CD4-positive, alpha-beta T cell treated with Interleukin-10 for 1 hour (primary cell): ENCODE data around the gene TTLL12.

Source experiments
- DNase-seq: peaks from one replicate; pipeline ENCODE4 v3.0.0-alpha.2; 2020

Gene TTLL12

DNA sequence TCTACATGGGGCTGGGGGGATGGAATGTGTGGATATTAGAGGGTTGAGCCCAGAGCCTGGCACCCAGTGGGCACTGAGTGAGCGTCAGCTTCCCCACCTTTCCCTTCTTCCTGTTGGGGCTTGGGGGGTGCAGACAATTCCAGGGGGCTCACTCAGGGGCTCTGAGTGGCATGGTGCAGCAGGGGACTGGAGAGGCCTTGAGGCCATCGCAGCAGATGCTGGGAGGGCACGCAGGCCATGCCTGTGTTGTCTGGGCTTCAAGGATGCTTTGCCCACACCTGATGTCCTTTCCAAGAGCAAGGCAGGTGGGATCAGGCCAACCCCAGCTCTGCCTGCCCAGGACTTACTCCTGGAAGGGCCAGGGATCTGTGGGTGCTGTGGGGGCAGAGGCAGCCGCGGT is 11.2 kb upstream of the TTLL12 start:
- no peak for DNase-seq

DNA sequence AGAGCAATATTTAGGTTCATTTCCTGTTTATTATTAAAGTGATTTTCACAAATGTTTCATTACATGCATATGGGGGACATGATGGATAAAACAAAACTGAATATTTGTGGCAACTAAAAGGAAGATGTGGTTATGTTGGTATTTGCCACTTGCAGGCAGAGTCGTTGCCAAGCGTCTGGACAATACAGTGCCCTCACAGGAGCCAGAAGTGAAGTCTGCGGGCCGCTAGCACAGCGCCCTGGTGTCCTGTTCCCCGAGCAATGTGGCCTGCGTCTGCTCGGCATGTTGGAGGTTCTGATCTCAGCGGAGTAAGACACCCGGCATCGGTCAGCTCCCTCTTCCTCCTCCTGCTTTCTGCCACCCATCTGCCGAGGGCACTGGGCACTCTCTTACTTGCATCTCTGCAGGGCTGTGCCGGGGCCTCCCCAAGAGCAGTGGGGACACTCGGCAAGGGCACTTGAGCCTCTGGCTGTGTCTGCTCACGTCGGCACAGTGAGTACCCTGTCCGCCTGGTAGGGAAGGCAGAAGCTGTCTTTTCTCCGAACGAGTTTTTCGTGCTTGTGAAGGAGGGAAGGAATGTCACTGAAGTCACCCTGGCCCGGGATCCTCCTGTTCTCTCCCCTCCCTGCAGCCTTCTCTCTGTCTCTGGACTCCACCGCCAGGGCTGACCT is 10.5 kb upstream of the TTLL12 start:
- DNase-seq = no peak

DNA sequence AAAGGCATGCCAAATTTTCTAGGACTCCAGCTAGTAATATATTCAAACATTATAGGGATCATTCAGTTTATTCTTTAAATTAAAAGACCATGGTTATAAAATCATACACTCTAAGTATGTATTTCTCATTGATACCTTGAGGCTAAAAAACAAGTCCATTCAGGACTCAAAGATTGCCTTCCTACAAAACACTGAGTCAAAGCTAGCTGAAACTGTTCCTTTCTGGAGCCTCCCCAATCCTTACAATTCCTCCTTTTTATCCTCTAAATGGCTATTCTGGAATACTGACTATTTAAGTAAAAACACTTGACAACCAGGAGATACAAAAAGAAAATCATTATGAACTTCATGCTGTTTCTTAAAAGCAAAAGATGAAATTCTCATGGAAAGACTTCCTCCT is 4.9 kb upstream of the TTLL12 start:
- no peak for DNase-seq

DNA sequence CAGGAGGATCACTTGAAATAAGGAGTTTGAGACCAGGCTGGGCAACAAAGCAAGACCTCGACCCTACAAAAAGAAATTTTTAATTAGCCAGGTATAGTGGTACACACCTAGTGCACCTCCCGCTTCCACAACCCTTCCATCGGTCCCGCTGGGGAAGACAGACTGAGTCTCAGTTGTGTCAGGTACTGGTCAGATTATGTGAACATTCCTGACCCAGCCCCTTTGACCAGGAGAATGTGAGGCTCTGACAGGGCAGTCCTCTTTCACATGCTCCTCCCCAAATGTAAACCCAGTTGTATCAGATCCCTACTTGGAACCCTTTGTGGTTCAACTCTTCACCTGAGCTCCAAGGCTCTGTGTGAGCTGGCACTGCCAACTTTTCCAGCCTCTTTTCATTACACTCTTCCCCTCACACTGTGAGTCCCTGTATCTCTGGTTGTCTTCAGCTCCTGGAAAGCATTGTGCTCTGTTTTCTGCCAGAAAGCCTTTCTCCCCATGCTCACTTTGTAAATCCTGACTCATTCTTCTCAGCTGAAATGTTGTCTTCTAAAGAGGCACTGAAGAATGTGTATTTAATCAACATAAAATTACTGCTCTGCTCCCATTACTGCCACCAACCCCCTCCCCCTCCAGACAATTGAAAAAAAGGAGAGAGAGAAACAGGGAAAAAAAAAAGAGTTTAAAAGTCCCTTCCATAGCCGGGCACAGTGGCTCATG is 2.1 kb upstream of the TTLL12 start:
- DNase-seq = no peak

DNA sequence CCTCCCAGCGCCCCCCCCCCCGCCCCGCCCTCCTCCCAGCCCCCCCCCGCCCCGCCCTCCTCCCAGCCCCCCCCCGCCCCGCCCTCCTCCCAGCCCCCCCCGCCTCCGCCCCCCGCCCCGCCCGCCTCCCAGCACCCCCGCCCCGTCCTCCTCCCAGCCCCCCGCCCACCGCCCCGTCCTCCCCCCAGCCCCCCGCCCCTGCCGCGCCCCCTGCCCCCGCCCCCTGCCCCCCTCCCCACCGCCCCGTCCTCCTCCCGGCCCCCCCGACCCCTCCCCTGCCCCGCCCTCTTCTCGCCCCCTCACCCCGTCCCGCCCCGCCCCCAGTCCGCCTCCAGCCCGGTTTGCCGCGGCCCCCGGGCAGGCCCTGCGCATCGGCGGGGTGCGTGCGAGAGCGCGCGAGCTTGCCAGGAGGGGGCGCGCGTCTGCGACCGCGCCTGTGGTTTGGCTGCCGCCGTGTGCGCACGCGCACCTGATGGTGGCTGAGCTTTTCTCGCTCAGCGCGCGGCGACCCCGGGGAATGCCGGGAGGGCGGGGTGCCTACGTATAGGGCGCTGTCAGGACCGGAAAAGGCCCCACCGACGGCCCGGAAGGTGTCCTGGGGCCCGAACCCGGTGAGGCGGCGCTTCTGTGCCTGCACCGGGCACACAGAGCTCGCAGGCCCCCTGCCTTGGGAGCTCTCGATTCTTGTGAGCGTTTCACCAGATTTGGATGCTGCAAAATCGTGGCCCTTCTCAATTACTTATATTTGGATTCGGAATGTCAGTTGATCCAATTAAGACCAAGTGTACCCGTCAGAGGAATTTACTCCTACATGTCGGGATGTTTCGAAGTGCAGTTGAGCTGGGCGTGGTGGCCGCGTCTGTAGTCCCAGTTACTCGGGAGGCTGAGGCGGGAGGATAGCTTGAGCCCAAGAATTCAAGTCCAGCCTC is 501 bp upstream of the TTLL12 start:
- DNase-seq = peak; percentile 97

DNA sequence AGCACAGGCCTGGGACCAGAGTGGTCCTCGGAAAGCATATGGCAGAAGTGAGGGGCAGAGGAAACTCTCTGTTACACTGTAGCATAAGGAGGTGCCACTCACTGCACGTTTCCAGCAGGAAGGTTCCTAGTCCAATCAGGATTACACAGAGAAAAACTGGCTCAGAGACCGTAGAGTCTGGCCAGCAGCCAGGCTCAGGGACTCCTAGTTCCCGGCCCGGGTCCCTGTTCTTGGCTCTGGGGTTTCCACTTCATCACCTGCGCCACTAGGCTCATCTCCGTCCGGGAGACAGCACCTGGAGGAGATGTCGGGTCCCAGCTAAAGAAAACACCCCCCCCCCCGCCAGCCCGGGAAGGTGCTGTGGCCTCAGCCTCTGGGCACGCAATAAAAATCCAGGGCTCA is 1.1 kb downstream of the TTLL12 start:
- no peak for DNase-seq

DNA sequence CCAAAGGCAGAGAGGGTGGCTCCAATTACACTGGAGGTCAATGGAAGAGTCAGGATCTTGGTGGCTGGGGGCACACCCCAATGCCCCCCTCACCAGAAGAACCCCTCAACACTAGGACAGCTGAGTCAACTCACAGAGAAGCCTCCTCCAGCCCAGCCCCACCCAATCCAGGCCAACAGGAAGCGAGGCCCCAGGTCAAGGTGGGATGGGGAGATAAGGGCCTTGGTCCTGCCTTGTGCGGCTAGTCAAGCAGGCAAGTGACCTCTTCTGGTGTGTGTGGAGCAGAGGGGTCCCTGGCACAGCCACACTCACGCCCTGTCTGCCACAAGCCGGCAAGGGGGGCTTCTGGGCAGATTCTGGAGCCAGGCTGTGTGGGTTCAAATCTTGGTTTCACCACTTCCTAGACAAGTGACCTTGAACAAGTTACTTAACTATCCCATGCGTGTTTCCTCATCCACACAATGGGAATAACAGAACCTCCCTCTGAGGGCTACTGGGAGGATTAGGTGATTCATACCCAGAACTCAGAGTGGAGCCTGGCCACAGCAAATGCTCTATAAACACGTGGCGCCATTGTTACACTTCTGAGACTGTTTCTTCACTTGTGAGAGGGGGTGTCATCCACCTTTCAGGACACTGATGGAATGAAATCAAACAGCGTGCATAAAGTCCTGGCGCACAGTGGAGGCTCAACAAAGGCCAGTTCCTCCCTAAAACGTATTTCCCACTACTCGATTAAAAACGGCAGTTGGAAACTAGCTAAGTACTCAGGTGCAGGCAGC is 3.2 kb downstream of the TTLL12 start:
- DNase-seq = no peak

DNA sequence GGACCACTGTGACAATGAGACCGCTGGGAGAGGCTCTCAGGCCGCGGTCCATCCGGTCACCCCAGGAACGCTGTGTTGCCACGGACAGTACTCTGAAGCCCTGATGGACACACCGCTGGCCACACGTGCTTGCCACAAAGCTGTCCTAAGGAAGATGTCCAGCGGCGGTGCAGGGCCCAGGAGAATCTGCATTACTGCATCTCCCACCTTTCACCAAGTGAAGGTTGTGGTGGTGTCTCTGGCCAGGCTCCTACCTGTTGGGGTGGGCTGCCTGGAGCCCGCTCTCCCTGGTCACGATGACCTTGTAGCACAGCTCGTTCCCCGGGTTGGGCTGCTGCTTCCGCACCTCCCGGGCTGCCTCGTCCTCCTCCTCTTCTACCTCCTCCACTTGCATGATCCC is 4.2 kb downstream of the TTLL12 start:
- DNase-seq = no peak

DNA sequence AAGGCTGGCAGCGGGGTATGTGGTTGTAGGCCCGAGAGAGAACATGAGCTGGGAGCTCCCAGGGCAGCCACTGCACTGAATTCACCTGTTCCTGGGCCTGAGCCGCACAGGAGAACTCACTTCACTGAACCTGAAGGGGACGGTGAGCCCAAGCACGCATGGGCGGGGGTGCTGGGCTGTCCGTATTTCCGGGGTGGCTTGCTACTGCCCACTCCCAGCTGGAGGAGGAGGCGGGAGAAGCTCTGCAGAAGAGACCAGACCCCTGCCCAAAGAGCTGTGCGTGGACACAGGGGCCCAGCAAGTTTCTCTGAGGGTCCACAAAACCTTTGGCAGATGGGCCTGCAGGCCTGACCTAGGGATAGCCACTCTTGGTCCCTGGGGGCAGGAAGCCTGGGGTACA is 4.8 kb downstream of the TTLL12 start:
- no peak for DNase-seq

DNA sequence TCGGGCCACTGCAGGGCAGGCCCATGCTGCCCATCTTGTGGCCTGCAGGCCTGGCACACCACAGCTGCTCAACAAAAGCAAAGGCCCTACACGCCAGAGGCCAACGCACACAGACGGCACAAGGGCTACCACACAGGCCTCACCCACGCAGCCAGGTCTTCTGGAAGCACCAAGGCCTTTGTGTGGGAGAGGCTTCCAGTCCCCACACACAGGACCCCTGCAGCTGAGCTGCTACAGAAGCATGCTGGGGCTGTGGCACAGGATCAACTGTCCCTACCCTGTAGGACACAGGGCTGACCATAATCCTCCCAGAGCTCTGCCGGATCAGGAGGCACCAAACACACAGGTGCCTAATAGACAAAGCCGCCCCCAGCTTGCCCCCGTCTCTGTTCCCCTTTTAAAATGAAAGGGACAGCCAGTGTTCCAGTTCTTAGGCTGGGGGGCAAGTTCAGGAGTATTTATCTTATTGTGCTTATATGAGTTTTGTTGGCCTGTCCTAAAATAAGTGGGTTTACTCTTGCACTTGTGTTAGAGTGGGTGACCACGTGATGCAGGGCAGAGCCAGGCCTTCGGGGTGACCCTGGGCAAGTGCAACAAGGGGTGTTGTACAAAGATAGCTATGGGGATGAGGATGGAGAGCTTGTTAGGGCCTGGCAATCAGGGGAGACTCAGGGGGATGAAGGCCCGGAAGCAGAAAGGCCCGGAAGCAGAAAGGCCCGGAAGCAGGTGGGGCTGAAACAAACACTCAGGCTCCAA is 5.4 kb downstream of the TTLL12 start:
- no peak for DNase-seq

DNA sequence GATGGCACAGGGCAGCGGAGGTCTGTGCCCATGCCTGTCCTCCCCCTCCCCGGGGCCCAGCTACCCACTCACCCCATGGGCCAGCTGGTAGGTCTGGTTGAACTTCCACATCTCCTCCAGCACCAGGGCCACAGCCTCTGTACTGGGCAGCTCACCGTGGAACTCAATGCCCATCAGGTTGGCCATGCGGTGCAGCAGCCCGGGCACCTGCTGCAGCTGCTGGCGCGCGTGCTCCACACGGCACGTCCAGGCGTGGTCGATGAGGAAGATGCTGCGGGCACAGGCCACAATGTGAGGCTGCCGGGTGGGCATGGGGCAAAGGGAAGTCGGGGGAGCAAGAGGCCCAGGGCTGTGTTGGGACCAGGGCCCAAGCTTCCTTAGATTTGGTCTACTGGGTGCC is 6.3 kb downstream of the TTLL12 start:
- DNase-seq = no peak

DNA sequence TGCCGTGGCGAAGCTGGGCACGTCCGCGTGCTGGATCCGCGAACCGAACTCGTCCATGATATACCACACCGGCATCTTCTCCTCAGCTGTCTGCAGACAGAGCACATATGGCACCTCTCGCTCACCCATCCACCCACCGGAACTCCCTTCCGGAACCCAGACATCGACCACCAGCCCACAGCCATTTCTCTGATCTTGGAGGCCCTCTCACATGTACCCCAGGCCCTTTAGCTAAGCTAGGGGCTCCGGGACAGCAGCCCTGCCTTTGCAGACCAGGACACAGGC is 7.1 kb downstream of the TTLL12 start:
- DNase-seq = no peak

DNA sequence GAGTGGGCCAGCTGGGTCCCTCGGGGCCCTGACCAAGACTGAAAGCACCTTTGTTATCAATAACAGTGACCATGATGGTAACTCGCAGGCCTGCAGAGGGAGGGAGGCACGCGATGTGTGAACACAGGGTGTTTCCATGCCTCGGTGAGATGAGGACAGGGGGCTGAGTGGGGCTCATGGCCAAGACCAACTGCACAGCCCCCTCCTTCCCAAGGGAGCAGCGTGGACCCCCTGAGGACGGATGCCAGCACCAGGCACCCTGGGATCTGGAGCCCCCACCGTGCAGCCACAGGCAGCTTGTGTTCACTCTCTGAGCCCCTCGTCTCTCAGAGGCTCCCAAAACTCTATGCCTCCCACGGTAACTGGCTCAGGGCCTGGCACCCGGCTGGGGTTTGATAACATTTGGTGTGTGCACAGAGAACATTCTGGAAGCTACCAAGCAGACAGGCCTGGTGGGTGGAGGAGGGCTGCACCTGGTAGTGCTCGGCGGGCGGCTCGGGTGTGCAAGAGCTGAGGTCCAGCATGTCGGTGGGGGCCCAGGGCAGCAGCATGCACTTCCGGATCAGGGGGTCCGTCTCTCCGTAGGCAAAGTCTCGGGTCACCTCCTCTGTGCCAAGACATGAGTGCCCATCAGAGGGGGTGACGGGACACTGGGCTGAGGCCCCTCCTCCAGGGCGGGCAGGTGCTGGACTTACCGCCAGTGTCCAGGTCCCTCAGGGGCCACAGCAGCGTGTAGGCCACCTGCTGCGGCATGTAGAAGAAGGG is 7.6 kb downstream of the TTLL12 start:
- DNase-seq = no peak

DNA sequence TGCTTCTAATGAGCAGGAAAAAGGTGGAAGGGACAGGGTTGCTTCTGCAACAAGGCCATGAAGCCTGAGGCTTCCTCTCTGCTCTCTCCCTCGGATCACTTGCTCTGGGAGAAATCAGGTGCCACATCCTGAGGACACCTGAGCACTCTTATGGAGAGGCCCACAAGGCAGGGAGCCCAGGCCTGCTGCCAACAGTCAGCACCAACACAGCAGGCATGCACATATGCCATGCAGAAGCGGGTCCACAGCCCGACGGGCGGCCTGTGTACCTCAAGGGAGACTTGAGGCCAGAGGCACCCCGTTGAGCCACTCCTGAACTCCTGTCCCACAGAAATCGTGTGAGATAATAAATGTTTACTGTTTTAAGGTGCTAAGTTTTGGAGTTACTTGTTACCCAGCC is 9.5 kb downstream of the TTLL12 start:
- DNase-seq = no peak

DNA sequence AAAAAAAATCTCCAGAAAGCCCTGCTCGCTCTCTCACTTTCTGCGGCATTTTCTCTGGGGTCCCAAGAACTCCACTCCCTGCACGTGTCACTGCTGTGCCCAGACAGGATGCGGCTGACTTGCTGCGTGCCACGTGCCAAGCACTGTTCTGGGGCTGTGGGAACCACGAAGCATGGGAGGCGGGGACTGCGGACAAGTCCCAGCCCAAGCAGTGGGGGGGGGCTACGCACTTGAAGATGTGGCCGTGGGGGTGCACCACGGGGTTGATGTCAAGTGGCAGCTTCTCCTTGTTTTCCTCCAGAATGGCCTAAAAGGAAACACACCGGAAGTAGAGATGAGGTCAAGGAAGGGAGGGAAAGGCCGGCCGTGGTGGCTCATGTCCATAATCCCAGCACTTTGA is 10.8 kb downstream of the TTLL12 start:
- DNase-seq = no peak

DNA sequence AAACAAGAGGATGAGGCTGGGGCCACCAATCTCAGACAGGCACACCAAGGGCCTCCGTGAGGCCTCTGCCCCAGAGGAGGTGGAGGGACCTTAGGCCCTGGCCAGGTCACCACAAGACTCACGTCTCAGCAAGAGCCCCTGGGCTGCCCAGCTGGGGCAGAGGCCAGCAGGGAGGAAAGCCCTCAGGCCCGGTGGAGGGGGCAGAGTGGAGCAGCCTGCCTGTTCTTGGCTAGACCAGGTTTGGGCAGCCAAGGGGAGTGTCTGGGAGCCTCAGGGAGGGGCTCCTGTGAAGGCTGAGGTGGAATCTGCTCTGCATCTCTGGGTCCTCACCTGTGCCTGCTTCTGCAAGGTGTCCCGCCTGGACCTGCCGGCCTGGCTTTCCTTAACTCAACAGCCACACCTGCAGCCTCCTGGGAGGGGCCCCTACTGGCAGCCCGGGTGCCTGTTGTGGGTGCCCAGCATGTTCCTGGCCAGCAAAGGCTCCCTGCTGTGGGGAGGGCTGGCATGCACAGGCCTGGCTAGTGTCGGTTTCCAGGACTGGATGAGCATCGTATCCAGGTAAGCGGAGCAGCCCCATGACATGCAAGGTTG is 11.9 kb downstream of the TTLL12 start:
- no peak for DNase-seq

DNA sequence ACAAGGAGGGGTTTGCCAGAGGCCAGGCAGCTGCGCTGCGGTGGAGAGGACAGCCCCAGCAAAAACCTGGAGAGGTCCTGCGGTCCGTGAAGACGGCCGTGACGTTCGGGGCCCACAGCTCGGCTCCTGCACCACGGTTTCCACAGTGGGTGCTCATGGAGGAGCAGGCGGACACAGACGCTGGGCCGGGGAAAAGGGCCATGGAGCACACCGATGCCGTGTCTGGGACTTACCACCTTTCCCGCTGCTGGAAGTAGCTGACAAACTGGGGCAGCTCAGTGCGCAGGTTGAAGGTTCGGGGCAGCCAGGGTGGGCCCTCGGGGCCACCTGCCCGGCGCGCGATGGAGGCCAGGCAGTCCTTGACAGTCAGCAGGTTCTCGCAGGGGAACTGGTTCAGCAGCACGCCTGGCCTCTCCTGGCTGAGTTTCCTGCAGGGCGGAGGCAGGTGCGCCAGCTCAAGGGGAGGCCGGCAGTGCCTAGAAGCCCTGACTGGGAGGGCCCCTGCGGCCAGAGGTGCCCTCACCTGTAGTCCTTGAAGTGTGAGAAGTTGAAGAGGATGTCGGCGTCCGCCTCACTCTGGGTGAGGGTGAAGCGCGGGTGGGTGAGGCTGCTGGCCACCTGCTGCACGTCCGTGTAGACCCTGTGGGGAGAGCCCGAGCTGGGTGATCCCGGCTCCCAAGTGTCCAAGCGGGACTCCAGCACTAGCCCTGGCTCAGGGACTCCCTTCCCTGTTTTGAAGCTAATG is 12.8 kb downstream of the TTLL12 start:
- DNase-seq = no peak

DNA sequence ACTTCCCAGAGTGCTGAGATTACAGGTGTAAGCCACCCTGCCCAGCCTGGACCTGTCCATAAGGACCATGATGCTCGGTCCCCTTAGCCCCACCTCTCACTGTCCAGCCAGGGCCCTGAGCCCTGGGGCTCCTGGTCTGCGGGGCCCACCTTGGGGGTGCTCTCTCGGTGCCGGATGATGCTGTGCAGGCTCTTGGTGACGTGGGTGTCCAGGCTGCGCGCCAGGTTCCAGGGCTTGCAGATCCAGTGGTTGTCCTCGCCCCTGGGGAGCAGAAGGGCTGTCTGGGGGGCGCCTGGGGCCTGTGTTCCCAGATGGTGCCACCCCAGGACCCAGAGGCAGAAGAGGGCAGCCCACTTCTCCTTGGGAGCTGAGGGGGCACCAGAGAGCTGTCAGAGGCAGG is 13.4 kb downstream of the TTLL12 start:
- DNase-seq = no peak

DNA sequence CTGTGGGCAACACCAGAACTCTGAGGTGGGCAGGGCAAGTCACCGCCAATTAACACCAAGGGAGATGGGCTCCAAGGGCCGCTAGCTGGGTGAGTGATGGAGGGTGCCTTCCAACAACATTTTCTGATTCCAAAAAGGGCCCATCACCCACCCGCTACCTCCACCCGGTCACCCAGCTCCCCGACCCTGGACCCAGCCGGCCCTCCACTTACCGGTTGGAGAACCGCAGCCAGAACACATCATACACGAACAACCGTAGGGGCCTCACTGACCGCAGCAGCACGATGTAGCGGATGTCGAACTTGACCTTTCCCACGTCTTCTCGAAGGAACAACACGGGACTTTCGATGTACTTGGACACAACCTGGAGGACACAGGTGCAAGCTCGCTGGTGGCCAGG is 14.7 kb downstream of the TTLL12 start:
- no peak for DNase-seq

DNA sequence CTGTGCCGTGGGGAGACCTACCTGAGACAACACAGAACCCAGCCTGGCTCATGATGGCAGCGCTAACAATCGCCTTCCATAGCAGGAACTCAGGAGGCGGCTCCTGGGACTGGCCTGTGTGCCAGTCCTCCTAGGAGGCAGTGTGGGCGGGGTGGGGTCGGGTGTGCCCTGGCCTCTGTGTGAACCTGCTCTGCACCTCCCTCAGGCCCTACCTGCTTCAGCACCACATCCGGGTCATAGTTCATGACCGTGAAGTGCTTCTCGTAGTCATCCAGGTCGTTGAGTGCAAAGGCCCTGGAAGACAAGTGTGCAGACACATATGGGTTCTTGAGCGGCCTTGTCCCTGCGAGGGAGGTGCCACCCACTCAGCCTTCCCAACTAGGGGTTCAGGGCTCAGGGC is 15.3 kb downstream of the TTLL12 start:
- no peak for DNase-seq
